GM18511 (cell line): ENCODE results near the gene PRORP.
"Not testable (repeated sequence)": the region's sequence is repeated elsewhere in the genome, so short reads cannot be mapped to it uniquely, and the experiment has no call there.

ENCODE experiments used
- ATAC-seq: cut with Tn5 transposase; IDR thresholded peaks from one replicate; pipeline ENCODE4 v1.9.1; 2021; ENCODE audit warnings: mild to moderate bottlenecking, moderate library complexity; ENCODE audit not compliant: unreplicated experiment

The PRORP gene

DNA sequence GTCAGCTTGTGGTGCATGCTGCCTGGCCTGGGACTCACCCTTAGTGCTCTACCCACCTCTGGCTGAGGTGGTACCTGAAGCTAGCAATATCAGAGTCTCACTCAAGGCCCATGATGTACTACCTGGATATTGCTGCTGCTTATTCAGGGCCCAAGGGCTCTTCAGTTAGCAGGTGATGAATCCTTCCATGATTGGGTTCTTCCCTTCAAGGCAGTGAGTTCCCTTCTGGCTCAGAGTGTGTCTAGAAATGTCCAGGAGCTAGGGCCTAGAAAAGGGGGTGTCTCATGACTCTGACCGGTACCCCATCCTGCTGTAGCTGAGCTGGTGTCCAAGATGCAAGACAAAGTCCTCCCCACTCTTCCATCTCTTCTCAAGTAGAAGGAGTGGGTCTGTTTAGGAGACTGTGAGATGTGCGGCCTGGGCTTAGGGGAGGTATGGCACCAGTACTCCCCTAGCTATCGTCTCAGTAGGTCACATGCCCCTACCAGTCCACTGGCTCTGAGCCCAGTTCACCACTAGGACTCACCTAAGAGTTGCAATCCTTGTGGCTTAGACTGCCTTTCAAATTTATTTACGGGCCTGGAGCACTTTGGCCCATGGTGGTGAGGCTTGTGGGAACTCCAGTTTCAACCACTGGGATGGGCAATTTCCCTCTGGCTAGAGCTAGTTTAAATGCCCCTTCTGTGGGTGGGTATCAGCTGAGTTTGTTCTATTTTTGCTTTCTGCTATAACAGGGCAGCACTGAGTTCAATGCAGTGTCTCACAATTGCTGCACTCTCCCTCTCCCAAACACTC lies 12.2 kb downstream of the PRORP start:
- ATAC-seq: no peak

DNA sequence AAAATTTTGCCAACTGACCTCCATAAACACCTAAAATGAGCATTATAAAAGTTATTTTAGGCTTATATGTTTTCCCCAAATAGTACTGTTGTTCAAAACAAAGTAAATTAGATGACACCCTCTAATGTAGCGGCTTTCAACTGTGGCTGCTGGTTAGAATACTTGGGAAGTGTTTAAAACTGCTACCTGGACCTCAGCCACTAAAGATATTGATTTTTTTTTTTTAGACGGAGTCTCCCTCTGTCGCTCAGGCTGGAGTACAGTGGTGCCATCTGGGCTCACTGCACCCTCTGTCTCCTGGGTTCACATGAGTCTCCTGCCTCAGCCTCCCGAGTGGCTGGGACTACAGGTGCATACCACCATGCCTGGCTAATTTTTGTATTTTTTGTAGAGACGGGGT lies 16.2 kb downstream of the PRORP start:
- ATAC-seq: no peak

DNA sequence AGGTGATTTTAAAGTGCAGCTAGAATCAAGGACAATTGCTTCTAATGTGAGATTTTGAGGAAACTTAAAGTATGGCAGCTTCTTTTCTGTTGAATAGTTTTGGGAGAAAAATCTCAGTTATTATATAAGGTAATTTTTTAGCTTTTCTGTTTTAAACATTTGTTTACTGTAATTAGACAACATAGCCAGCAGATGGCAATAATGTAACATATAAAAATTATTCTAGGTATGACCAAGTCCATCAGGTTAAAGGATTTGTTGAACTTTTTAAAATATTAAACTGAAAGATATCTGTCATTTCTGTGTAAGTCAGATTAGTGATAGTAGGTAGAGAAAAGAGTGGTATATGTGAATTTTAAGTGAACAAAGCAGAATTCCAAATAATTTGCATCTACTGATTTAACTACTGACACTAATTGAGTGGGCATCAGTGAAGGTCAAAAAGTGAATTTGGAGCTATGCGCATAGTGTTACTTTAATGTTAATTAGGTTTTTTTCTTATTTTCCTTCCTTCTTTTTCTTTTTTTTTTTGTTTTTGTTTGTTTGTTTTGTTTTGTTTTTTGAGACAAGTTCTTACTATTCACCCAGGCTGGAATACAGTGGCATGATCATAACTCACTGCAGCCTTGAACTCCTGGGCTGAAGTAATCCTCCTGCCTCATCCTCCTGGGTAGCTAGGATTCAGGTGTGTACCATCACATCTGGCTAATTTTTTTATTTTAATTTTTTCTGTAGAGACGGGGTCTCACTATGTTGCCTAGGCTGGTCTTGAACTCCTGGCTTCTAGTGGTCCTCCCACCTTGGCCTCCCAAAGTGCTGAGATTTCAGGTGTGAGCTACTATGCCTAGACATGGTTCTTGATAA lies 18.6 kb downstream of the PRORP start:
- no peak for ATAC-seq

DNA sequence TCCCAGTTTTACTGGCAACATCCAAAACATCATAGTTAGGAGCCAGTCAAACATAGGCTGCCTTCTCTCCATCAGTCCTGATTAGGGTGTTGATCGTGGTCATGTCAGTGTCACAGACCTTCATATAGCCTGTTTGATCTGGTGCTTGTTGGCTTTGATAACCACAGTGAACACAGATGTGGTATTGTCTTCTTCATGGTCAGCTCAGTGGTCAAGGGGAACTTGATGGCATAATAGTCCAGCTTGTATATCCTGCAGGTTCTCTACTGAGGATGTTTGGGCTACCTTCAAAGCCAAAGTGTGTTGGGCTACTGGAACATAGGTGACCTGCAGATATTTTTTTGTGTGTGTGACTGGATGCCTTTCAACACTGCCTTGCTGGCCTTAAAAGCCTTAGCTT lies 21.7 kb downstream of the PRORP start:
- no peak for ATAC-seq

DNA sequence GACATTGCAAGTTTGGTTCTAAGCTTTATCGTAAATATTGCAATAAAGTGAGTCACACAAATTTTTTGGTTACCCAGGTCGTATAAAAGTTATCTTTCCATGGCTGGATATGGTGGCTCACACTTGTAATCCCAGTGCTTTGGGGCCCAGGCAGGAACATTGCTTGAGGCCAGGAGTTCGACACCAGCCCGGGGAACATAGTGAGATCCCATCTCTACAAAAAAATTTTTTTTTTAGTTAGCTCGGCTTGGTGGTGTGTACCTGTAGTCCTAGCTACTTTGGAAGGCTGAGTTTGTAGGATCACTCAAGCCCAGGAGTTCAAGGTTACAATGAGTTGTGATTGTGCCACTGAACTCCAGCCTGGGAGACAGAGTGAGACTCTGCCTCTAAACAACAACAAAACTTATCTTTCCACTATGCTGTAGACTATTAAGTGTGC lies 24.4 kb downstream of the PRORP start:
- no peak for ATAC-seq

DNA sequence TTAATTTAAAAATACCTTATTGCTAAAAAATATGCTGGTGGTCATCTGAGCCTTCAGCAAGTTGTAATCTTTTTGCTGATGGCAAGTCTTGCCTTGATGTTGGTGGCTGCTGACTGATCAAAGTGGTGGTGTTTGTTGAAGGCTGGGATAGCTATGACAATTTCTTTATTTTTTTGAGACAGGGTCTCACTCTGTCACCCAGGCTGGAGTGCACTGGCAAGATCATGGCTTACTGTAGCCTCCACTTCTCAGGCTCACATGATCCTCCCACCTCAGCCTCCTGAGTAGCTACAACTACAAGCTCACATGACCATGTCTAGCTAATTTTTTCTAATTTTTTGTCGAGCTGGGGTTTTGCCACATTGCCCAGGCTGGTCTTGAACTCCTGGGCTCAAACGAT lies 24.8 kb downstream of the PRORP start:
- no peak for ATAC-seq

DNA sequence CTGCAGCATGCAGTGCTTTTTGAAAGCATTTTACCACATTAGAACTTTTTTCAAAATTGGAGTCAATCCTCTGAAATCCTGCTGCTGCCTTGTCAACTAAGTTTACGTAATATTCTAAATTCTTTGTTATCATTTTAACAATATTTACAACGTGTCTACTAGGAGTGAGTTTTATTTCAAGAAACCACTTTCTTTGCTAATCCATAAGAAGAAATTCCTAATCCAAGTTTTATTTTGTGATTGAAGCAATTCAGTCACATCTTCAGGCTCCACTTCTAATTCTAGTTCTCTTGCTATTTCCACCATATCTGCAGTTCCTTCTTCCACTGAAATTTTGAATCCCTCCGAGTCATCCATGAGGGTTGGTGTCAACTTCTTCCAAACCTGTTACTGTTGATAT lies 25.4 kb downstream of the PRORP start:
- ATAC-seq: no peak

DNA sequence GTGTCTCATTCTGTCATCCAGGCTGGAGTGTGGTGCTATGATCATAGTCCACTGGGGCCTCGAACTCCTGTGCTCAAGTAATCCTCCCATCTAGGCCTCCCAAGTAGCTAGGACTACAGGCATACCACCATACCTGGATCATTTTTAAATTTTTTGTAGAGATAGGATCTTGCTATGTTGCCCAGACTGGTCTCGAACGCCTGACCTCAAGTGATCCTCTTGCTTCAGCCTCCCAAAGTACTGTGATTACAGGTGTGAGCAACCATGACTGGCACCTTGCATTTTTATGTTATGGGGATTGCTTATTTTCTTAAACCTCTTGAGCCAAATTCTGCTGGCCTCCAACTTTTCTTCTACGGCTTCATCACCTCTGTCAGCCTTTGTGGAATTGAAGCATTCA lies 26.9 kb downstream of the PRORP start:
- no peak for ATAC-seq

DNA sequence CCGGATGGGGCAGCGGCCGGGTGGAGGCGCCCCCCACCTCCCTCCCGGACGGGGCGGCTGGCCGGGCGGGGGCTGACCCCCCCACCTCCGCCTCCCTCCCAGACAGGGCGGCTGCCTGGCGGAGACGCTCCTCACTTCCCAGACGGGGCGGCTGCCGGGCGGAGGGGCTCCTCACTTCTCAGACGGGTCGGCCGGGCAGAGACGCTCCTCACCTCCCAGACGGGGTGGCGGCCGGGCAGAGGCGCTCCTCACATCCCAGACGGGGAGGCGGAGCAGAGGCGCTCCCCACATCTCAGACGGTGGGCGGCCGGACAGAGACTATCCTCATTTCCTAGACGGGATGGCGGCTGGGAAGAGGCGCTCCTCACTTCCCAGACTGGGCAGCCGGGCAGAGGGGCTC lies 30.2 kb downstream of the PRORP start:
- ATAC-seq: not testable (repeated sequence)

DNA sequence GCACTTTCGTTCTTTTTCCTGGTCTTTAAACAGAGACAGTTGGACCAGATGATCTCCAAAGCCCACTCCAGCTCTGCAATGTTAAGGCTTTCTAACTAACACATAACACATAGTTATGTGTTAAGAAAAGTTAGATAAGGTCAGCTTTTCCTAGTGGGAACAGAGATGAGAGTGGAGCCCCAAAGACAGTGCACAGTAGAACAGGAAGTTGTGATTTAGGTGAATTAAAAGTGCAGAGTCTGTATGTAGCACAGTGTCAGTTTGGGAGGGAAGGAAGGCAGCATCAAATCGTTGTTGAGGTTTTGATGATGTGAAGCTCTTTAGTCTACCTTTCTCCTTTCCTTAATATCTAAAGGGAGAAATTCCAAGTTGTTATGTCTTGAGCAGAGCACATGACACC lies 31.7 kb downstream of the PRORP start:
- no peak for ATAC-seq

DNA sequence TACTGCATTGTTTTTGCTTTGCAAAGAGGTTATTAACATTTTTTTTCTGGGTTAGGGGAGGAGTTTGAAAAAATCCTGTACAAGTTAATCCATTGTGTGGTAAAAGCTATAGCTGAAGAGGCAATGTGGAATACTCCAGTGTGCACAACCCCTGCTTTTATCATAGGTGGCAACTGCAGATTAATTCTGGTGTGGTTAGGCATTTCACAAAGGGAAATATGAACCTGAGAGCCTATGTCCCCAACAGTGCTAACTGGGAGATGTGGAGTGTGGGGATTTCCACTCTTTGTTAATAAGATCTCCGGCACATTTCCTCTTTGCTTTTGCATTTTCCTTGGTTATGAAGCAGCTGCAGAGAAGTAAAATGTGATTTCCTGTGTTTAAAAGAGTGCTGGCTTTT lies 33.6 kb downstream of the PRORP start:
- peak; percentile 50 for ATAC-seq

DNA sequence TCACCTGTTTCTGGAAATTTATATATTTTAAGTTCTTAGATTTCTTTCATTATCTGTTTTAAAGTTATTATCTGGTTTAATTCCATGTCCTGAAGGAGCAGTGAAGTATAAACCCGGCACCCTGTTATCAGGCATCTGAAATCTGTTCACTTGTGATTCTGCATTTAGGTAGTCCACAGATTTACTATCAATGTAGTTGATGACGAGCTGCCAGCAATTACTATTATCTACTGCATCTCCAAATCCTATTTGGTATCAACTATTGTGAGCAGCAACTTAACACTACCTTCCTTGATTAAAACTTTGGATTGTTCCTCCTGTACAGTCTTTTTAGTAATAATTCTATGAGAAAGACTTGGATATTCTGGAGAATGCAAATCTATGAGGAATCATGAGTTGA lies 36.1 kb downstream of the PRORP start:
- no peak for ATAC-seq

DNA sequence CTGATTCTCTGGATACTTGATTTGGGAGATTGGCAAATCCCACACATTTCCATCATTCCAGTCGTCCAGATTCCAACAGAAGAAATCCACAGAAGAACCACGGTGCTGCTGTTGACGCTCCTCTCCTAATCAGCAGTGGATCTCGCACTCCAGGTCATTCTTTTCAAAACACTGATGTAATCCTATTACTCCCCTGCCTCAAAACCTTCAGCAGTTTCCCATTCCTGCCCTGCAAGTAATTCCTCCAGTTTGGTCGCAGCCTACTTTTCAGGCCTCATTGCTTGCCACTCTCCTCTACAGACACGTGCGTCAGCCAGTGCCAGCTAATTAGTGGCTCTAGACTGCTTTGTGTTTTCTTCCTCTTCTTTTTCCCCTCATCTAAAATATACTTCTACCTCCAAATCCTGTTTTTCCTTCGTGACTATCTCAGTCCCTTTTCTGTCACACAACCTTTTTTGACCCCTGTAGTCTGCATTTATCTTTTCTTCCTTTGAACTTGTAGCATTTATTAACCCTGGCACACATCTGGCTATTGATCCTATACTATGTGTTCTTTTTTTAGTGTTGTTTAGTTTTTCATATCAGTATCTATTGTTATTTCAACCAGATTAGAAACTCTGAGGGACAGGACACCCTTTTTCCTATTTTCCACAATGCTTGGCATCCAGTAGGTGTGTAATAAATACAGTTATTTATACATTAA lies 36.8 kb downstream of the PRORP start:
- no peak for ATAC-seq

DNA sequence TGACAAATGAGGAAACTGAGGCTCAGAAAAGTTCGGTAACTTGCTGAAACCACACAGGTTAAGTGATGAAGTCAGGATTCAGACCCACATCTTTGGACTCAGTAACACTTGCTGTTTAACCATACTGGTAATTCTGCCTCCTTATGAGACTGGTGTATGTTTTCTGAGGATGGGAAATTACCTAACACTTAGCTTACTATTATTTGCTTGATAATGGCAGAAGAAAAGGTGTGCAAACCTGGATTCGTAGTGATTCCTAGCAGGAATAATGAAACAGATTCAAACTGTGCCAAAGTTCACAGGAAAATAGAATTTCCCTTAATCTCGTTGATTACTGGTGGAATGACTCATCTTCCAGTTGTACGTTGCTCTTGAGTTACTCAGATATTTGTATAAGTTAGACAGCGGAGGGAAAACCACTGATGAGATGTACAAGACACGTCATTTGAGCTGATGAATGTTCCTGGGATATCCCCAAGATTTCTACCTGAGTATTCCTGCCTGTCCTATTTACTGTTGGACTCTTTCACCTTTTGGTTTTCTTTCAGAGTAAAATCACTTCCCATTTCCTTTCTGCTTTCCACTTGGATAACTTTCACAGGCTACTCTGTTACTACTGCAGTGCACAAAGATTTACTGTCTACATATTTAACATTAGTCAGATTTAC lies 37.5 kb downstream of the PRORP start:
- ATAC-seq: no peak

DNA sequence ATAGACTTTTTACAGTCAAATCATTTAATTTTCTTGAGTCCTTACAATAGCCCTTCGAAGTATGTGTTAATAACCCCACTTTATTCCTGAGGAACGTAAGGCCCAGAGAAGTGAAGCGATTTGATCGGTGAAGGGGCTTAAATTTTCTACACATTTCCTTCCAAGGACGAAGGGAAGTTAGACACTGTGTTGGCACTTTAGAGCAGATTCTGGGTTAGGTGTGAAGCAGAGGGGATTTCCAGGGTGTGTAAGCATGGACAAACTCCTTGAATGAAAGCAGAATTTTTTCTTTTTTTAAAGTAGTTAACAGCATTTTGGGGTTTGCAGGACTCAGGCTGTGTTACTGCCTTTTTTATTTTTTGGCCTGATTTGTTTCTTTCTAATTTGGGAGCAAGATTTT lies 38.9 kb downstream of the PRORP start:
- no peak for ATAC-seq

DNA sequence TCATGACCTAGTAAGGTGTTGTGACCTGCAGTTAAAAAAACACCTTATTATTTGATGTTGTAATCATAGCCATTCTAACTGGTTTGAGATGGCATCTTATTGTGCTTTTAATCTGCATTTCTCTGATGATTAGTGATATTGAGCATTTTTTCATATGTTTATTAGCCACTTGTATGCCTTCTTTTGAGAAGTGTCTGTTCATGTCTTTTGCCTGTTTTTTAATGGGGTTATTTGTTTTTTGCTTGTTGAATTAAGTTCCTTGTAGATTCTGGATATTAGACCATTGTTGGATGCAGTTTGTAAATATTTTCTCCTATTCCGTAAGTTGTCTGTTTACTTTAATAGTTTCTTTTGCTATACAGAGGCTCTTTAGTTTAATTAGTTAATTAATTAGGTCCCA lies 41.0 kb downstream of the PRORP start:
- ATAC-seq: no peak

DNA sequence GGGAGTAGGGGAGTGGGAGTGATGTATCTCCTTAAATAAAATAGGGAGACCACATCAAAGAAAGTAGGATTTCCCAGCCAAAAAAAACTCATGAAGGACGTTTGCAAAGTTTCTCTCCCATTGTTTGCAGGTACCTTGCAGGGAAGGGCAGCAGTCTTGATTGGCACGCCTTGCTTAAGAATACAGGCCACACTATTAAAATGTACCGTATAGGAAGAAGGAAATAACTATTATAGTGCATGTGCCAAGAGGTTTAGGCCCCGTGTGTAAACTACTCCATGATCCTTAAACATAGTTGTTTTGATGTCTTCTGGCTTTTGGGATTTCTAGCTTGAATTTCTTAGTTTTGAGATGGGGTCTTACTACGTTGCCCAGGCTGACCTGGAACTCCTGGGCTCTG lies 42.5 kb downstream of the PRORP start:
- ATAC-seq: no peak

DNA sequence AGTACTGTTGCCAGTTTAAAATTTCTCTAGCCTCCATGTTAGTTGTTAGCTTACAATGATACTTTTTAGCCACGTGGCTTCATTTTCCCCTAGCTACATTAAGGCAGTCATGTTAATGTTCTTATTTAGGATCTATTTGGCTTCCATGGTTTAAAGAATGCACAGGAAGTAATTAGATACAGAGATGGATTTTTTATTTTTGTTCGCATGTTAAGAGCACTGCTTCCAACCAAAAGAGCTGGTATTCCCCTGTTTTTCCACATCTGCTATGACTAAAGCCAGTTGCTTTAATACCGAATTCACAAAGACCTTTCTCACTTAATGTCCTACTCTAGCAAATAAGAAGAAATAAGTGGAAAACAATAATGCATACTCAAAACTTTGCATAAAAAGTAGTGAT lies 45.1 kb downstream of the PRORP start:
- ATAC-seq: no peak
